B cell (primary cell): ENCODE data around the gene C15orf39. TPM values are rescaled to one million over a fixed set of nuclear protein-coding genes. Genes with fewer than 3 reads are reported as not detected.
"Not testable (repeated sequence)": the region's sequence is repeated elsewhere in the genome, so short reads cannot be mapped to it uniquely, and the experiment has no call there.

Experiments used
- ATAC-seq: fragments of 200-7000 bp; cut with Tn5 transposase; one replicate; pipeline ENCODE4 v1.10.0; 2021; ENCODE audit warnings: low read depth, mild to moderate bottlenecking, moderate number of reproducible peaks, moderate library complexity
- CTCF ChIA-PET: fragments of 350-600 bp; sonication (Branson Sonifier 250); formaldehyde crosslinking; loops from one replicate; lab custom pipeline; 2021; ENCODE audit warnings: antibody characterized with exemption, inconsistent platforms; lab: Charles Lee
- POLR2A ChIA-PET: fragments of 350-600 bp; sonication (Branson Sonifier 250); formaldehyde crosslinking; loops from one replicate; lab custom pipeline; 2021; ENCODE audit warnings: antibody characterized with exemption; lab: Charles Lee
- DNase-seq: peaks from one replicate; pipeline ENCODE4 v3.0.0; 2013
- H2AFZ ChIP-seq: 2 replicates; pipeline ENCODE4 v1.6.1; 2012; ENCODE audit warnings: mild to moderate bottlenecking, low read depth, low read length; ENCODE audit not compliant: insufficient read depth, poor library complexity, severe bottlenecking
- H3K27ac ChIP-seq, 2 donors: 1 replicate in 1 of 2; 2 replicates in 1 of 2; pipeline ENCODE4 v1.5.1; 2012 to 2013; ENCODE audit warnings: low read length in 2 of 2, mild to moderate bottlenecking in 2 of 2, moderate library complexity in 1 of 2
- H3K27me3 ChIP-seq, 4 experiments: fragments of 200-600 bp in 1 of 4; sonication (generic) in 1 of 4; replicated peaks in 1 of 4; 1 replicate in 2 of 4; 2 replicates in 2 of 4; pipeline versions ENCODE4 v1.6.1 to v1.7.0; 2013 to 2016; ENCODE audit warnings: low read length in 3 of 4, mild to moderate bottlenecking in 2 of 4, mixed read lengths in 1 of 4, moderate library complexity in 1 of 4; ENCODE audit not compliant: insufficient read depth in 4 of 4, control insufficient read depth in 3 of 4; ENCODE audit errors: control extremely low read depth in 1 of 4
- H3K36me3 ChIP-seq, 2 experiments: replicated peaks in 1 of 2; 1 replicate in 1 of 2; 2 replicates in 1 of 2; pipeline versions ENCODE4 v1.6.1 to v1.7.1; 2013; ENCODE audit warnings: low read length in 1 of 2; ENCODE audit not compliant: insufficient read depth in 2 of 2, control insufficient read depth in 1 of 2; ENCODE audit errors: control extremely low read depth in 1 of 2, extremely low read depth in 1 of 2
- H3K4me1 ChIP-seq, 2 donors: fragments of 200-600 bp in 1 of 2; sonication (generic) in 1 of 2; 1 replicate in 1 of 2; 2 replicates in 1 of 2; pipeline versions ENCODE4 v1.5.1 to v1.6.1; 2013 to 2017; ENCODE audit warnings: low read length in 2 of 2; ENCODE audit not compliant: control insufficient read depth in 2 of 2, insufficient read depth in 2 of 2
- H3K4me2 ChIP-seq: replicated peaks from 2 replicates; pipeline ENCODE3; 2012; ENCODE audit warnings: mild to moderate bottlenecking, low read depth, low read length; ENCODE audit not compliant: poor library complexity, severe bottlenecking
- H3K4me3 ChIP-seq, 5 experiments: fragments of 200-600 bp in 1 of 5; sonication (generic) in 1 of 5; 1 replicate in 3 of 5; 2 replicates in 2 of 5; pipeline versions ENCODE4 v1.5.1 to v1.7.0; 2011 to 2016; ENCODE audit warnings: low read length in 4 of 5, mild to moderate bottlenecking in 4 of 5, low read depth in 2 of 5, control low read depth in 1 of 5, moderate library complexity in 1 of 5; ENCODE audit not compliant: insufficient read depth in 1 of 5; ENCODE audit errors: control extremely low read depth in 1 of 5, extremely low read depth in 1 of 5
- H3K79me2 ChIP-seq: fragments of 200-600 bp; sonication (generic); one replicate; pipeline ENCODE4 v1.6.0; 2016; ENCODE audit warnings: low read length; ENCODE audit not compliant: control insufficient read depth, insufficient read depth
- H3K9ac ChIP-seq: fragments of 200-600 bp; sonication (generic); 2 replicates; pipeline ENCODE4 v1.6.1; 2017; ENCODE audit warnings: mild to moderate bottlenecking, low read length, moderate library complexity
- H3K9me3 ChIP-seq, 3 donors: one replicate each; pipeline versions ENCODE4 v1.6.1 to v1.7.1; 2013; ENCODE audit warnings: low read length in 2 of 3; ENCODE audit not compliant: control insufficient read depth in 2 of 3, insufficient read depth in 1 of 3; ENCODE audit errors: control extremely low read depth in 1 of 3
- H4K20me1 ChIP-seq: 2 replicates; pipeline ENCODE4 v1.6.0; 2012; ENCODE audit warnings: mild to moderate bottlenecking, low read length; ENCODE audit not compliant: insufficient read depth, control insufficient read depth, poor library complexity, severe bottlenecking
- H3K27ac Mint-ChIP-seq: one replicate; pipeline ENCODE4 v1.8.0; 2021; ENCODE audit warnings: mixed read lengths
- H3K27me3 Mint-ChIP-seq: one replicate; pipeline ENCODE4 v1.8.0; 2021; ENCODE audit warnings: mixed read lengths
- H3K4me1 Mint-ChIP-seq: one replicate; pipeline ENCODE4 v1.8.0; 2021; ENCODE audit warnings: mixed read lengths
- H3K4me3 Mint-ChIP-seq: one replicate; pipeline ENCODE4 v1.8.0; 2021; ENCODE audit warnings: mixed read lengths
- H3K9me3 Mint-ChIP-seq: one replicate; pipeline ENCODE4 v1.8.0; 2022; ENCODE audit warnings: mixed read lengths; ENCODE audit not compliant: insufficient read depth
- WGBS: methylation state at CpG from one replicate; pipeline ENCODE4 v1.1.5; 2013; ENCODE audit warnings: missing lambda C conversion rate; ENCODE audit not compliant: insufficient coverage; 5-methylcytosine and 5-hydroxymethylcytosine counted together
- intact Hi-C: fragments of 100-400 bp; cut with micrococcal nuclease; formaldehyde crosslinking; loops from one replicate; pipeline ENCODE4 v1.10.0; 2022
- polyA plus RNA-seq: library from polyadenylated mRNA; depleted of rRNA; stranded (reverse); fragments of >200 nt; gene quantifications from 2 replicates; pipeline ENCODE4 v1.2.3, GENCODE V29; 2012
- total RNA-seq, 2 donors: library from RNA; stranded (reverse); fragments of 120-200 nt in 1 of 2; gene quantifications; 1 replicate in 1 of 2; 2 replicates in 1 of 2; pipeline versions ENCODE4 v1.2.3 to v1.2.4, GENCODE V29; 2013 to 2022

C15orf39 gene
- total and polyA plus RNA-seq, 2 donors (not counting 1 experiment from before 2014, with no cell fraction given), result 12.4 to 72.7 TPM

GRCh38 chr15:75252285-75252684, 50.6 kb downstream of the C15orf39 start:
- CTCF ChIA-PET, H3K9me3 ChIP-seq, H3K27me3 ChIP-seq, intact Hi-C loops, ATAC-seq, H3K36me3 ChIP-seq, H4K20me1 ChIP-seq, H3K27ac ChIP-seq, H3K27ac Mint-ChIP-seq, H3K79me2 ChIP-seq, H3K4me1 Mint-ChIP-seq, H3K4me3 Mint-ChIP-seq, H3K4me2 ChIP-seq, H3K4me1 ChIP-seq, H2AFZ ChIP-seq, H3K4me3 ChIP-seq, DNase-seq, H3K9ac ChIP-seq, H3K9me3 Mint-ChIP-seq, POLR2A ChIA-PET: not testable (repeated sequence)
- peaks cover 18% of the 10 kb centered on the region for H3K27me3 Mint-ChIP-seq
- 95% methylated on average over 2 of the region's 4 CpGs for whole genome bisulfite sequencing

GRCh38 chr15:75258034-75258433, 56.4 kb downstream of the C15orf39 start, which contains the start of gene GOLGA6C:
Gene GOLGA6C, plus strand, starts transcription at chr15:75258334. Its CDS starts 265 bp downstream, at chr15:75258599.
- H3K4me1 Mint-ChIP-seq, intact Hi-C loops, H3K4me2 ChIP-seq, H3K4me1 ChIP-seq, H3K9me3 ChIP-seq, ATAC-seq, H3K27ac ChIP-seq, DNase-seq, H3K36me3 ChIP-seq, H3K4me3 ChIP-seq, H4K20me1 ChIP-seq, H3K9me3 Mint-ChIP-seq, H3K27me3 ChIP-seq, H2AFZ ChIP-seq, H3K79me2 ChIP-seq, CTCF ChIA-PET, H3K27me3 Mint-ChIP-seq, H3K9ac ChIP-seq, H3K27ac Mint-ChIP-seq, POLR2A ChIA-PET, H3K4me3 Mint-ChIP-seq: not testable (repeated sequence)
- no CpG with 5 or more reads among the region's 2 CpGs for WGBS

GRCh38 chr15:75258620-75259343, 57.1 kb downstream of the C15orf39 start:
- H3K4me1 ChIP-seq, H3K9me3 Mint-ChIP-seq, POLR2A ChIA-PET, CTCF ChIA-PET, H3K4me3 ChIP-seq, H3K27ac Mint-ChIP-seq, H3K4me3 Mint-ChIP-seq, H3K4me2 ChIP-seq, H3K27me3 ChIP-seq, H4K20me1 ChIP-seq, H3K27ac ChIP-seq, intact Hi-C loops, H3K9me3 ChIP-seq, H3K9ac ChIP-seq, H3K27me3 Mint-ChIP-seq, H3K4me1 Mint-ChIP-seq, H3K79me2 ChIP-seq, H3K36me3 ChIP-seq, H2AFZ ChIP-seq, ATAC-seq, DNase-seq: not testable (repeated sequence)
- WGBS, result no CpG with 5 or more reads among the region's 16 CpGs

- H3K27ac Mint-ChIP-seq, DNase-seq, ATAC-seq, H3K9me3 ChIP-seq, H3K27me3 ChIP-seq, H3K4me1 ChIP-seq, H3K36me3 ChIP-seq, H2AFZ ChIP-seq, H3K4me1 Mint-ChIP-seq, H3K9ac ChIP-seq, CTCF ChIA-PET, H3K79me2 ChIP-seq, H3K9me3 Mint-ChIP-seq, H3K27ac ChIP-seq, H4K20me1 ChIP-seq, intact Hi-C loops, H3K4me2 ChIP-seq, H3K4me3 ChIP-seq, H3K27me3 Mint-ChIP-seq, POLR2A ChIA-PET, H3K4me3 Mint-ChIP-seq: not testable (repeated sequence)
- WGBS, result no CpG with 5 or more reads among the region's 3 CpGs
Observed at GRCh38 chr15:75259873-75260272, 58.2 kb downstream of the C15orf39 start.
